Activated CD4-positive, alpha-beta T cell treated with anti-CD3 and anti-CD28 coated beads for 48 hours (primary cell): ENCODE data around the gene PPP1R15A.
"Not testable (repeated sequence)": the region's sequence is repeated elsewhere in the genome, so short reads cannot be mapped to it uniquely, and the experiment has no call there.

Experiments
- DNase-seq: peaks from one replicate; pipeline ENCODE4 v3.0.0-alpha.2; 2020

PPP1R15A gene

DNA sequence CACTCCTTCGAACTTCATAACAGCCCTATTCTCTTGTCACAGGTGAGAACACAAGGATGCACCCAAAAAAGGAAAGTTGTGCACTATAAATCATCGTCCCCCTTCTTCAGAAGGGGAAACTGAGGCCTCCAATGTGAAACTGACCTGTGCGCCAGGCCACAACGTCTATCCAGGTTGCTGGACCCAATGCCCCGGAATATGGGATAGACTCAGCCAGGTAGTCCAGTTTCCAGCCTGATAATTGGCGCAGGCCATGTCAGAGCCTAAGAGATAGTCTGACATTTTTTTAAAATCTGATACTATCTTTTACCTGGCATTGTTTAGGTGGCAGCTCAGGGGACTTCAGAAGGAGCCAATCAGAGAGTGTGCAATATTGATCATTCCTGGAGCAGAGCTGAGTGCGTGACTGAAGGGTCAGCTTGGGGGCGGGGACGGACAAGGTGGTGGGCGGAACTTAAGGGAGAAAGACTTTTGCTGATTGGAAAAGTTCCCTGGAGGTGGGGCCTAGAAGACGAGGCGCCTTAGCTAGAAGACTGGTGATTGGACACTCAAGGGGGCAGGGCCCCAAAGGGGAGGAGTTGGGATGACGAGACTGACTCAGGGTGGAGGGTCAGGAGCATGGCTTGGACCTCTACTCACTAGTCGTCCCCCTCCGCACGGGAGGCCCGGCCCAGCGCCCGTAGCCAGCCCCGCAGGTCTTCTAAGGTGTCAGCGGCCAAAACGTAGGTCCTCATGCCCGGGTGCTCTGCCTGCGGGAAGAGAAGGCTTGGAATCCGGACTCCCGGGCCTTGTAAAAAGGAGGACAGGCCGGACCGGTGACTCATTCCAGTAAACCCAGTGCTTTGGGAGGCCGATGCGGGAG, 12.3 kb upstream of the PPP1R15A start:
- peak; percentile 56 for DNase-seq

- DNase-seq, result no peak
Observed at GRCh38 chr19:48861313-48861712, 10.9 kb upstream of the PPP1R15A start.

- DNase-seq, result no peak
Observed at GRCh38 chr19:48862827-48863226, 9.4 kb upstream of the PPP1R15A start.

DNA sequence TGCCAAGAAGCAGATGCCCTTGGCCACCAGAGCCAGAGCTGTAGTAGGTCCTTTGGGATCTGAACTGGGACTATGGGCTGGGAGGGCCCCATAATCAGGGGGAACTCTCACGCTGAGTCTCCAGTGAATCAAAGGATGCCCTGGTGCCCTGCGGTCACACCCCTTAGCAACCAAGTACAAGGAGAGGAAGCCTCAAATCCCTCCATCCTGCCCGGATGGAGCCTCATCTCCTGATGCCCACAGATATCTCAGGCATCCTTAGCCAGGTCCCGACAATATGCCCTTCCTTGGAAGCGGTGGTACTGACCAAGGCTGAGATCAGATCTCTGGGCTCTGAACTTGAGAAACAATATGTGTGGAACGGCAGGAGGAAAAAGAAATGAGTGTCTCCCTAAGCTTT, 5.5 kb upstream of the PPP1R15A start:
- no peak for DNase-seq

DNA sequence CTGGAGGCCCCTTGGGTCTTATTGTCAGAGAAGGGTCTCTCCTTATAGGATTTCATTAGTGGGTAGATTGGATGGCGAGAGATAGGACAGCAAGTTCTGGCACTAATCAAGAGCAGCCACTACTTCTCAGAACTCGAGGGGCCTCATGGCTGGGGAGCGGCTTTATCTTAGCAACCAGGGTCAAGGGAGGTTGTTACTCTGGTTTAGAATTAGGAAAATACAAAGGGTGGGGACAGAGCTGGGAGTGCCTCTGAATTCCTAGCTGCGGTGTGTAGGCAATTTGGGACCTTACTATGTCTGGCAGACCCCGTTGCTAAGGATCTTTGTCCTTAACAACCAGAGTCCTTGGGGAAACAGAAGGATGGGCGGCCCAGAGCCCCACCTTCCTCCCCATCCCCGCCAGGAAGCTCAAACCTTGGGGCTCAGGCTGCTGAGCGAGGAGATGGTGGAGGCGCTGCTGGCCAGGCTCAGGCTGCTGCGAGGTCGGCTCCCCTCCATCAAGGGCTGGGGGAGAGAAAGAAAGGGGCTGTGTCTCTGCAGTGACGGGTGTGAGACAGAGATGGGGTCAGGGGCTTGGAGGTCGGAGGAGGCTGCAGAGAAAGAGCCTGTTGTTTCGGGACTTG, 5.0 kb upstream of the PPP1R15A start:
- no peak for DNase-seq

DNA sequence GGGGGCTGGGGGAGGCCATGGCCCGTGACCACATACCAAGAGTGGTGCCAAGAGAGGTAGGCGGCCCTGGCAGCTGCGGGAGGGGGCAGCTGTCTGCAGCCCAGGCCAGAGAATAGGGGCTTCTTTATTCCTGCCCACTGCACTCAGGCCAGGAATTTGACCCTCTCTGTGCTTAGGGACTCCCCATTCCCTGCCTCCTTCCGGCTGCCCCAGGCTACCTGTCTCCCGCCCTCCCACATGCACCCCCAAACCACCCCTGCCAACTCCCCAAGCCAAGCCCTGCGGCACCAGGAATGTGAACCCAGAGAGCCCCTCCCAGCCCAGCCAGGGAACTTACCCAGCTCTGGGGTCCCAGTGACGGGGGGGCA, 4.5 kb upstream of the PPP1R15A start:
- DNase-seq, result no peak

DNA sequence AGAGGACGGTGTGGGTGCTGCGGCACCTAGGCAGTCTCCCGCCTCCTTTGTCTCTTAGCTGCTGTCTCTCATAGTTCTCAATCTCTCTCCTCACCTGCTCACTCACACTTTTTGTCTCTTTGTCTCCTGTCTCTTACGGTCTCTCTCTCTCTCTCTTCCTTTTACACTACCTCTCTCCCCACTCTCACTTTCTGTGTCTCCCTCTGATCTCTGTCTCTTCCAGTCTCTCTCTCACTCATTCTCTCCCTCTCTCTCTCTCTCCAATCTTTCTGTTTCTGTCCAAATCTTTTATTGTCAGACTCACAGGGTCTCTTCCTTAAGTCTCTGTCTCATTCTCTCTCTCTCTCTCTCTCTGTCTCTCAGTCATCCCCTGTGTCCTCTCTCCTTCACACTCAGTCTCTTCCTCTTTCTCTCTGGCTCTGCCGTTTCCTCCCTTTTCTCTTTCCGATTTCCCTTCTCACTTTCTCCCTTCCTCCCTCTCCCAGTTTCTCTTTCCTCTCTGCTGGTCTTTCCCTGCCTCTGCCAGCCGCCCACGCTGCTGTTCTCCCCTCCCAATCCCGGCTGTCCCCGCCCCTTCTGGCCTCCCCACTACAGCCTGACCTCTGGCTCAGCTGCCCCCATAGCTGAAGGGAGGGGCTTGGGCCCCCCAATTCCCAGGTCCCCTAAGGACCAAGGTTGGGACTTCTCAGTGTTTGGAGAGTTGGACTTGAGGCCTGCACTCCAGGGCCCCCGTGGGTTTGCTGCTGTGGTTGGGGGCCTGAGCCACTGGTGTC, 3.9 kb upstream of the PPP1R15A start, which contains the start of gene PLEKHA4:
TSS of gene PLEKHA4 (minus strand) at position 504 of the 773 bp plus-strand sequence. CDS start 997 bp downstream, outside the sequence.
- no peak for DNase-seq

DNA sequence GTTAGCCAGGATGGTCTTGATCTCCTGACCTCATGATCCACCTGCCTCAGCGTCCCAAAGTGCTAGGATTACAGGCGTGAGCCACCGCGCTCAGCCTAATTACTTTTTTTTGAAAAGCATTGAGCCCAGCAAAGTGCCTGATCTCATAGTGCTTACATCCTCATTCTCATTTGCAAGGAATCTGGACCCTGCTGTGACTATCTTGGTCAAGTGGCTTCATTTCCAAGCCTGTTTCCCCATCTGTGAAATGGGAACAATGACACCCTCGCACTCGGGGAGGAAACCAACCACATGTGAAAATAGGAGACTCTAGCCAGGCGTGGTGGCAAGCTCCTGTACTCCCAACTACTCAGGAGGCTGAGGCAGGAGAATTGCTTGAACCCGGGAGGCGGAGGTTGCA, 2.2 kb upstream of the PPP1R15A start:
- no peak for DNase-seq

DNA sequence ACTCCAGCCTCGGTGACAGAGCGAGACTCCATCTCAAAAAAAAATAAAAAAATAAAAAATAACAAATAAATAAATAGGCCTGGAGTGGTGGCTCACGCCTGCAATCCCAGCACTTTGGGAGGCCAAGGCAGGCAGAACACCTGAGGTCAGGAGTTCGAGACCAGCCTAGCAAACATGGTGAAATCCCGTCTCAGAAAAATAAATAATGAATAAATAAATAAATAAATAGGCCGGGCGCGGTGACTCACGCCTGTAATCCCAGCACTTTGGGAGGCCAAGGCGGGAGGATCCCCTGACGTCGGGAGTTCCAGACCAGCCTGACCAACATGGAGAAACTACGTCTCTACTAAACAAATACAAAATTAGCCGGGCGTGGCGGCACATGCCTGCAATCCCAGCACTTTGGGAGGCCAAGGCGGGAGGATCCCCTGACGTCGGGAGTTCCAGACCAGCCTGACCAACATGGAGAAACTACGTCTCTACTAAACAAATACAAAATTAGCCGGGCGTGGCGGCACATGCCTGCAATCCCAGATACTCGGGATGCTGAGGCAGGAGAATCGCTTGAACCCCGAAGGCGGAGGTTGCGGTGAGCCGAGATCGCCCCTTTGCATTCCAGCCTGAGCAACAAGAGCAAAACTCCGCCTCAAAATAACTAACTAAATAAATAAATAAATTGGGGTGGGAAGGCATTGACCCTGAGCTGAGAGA, 595 bp upstream of the PPP1R15A start:
- not testable (repeated sequence) for DNase-seq

- DNase-seq, result peak; percentile 84
Observed at GRCh38 chr19:48872884-48873475, 759 bp downstream of the PPP1R15A start.

DNA sequence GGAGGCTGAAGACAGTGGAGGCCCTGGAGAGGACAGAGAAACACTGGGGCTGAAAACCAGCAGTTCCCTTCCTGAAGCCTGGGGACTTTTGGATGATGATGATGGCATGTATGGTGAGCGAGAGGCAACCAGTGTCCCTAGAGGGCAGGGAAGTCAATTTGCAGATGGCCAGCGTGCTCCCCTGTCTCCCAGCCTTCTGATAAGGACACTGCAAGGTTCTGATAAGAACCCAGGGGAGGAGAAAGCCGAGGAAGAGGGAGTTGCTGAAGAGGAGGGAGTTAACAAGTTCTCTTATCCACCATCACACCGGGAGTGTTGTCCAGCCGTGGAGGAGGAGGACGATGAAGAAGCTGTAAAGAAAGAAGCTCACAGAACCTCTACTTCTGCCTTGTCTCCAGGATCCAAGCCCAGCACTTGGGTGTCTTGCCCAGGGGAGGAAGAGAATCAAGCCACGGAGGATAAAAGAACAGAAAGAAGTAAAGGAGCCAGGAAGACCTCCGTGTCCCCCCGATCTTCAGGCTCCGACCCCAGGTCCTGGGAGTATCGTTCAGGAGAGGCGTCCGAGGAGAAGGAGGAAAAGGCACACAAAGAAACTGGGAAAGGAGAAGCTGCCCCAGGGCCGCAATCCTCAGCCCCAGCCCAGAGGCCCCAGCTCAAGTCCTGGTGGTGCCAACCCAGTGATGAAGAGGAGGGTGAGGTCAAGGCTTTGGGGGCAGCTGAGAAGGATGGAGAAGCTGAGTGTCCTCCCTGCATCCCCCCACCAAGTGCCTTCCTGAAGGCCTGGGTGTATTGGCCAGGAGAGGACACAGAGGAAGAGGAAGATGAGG, 1.5 kb downstream of the PPP1R15A start:
- DNase-seq, result no peak

- DNase-seq, result no peak
Observed at GRCh38 chr19:48874303-48875135, 2.3 kb downstream of the PPP1R15A start.

- peak; percentile 72 for DNase-seq
Observed at GRCh38 chr19:48876043-48876981, 4.1 kb downstream of the PPP1R15A start.

DNA sequence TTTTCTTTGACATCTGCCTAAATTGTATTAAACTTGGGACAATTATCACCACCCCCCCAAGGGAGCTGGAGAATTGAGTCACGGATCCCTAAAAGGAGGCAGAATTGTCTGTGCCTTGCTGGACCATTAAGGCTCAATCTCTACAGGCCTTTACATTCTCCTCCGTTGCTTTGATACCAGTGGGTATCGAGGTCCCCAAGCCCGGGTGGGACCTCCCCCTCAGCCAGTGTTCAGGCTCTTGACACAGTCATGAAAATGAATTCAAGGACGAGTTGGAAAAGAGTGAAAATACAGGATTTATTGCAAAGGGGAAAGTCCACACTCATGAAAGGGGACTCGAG, 5.6 kb downstream of the PPP1R15A start:
- no peak for DNase-seq

DNA sequence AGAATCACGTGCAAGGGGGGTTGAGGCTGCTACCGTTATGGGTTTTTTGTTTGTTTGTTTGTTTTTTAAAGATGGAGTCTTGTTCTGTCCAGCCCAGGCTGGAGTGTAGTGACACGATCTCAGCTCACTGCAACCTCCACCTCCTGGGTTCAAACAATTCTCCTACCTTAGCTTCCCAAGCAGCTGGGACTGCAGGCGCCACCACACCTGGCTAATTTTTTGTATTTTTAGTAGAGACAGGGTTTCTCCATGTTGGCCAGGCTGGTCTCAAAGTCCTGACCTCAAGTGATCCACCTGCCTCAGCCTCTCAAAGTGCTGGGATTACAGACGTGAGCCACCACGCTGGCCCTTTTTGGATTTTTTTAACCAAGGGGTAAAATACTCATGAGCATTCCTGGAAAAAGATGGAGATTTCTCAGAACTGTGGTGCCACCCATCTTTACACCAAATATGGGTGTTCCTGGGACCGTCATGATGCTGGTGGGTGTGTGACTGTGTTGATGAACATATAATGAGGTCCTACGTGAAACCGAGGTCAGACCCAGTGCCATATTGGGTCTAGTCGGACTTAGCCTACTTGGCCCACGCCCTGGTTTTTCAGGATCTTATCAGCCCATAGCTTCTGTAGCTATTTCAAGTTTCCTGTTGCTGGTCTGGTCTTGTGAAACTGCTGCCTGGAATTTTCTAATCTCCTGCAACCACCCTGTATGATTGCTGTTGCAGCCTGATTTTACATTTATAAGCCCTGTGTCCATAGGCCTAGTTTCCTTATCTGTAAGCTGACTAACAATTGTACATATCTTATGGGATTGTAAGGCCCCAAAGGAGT, 6.2 kb downstream of the PPP1R15A start:
- DNase-seq, result no peak

DNA sequence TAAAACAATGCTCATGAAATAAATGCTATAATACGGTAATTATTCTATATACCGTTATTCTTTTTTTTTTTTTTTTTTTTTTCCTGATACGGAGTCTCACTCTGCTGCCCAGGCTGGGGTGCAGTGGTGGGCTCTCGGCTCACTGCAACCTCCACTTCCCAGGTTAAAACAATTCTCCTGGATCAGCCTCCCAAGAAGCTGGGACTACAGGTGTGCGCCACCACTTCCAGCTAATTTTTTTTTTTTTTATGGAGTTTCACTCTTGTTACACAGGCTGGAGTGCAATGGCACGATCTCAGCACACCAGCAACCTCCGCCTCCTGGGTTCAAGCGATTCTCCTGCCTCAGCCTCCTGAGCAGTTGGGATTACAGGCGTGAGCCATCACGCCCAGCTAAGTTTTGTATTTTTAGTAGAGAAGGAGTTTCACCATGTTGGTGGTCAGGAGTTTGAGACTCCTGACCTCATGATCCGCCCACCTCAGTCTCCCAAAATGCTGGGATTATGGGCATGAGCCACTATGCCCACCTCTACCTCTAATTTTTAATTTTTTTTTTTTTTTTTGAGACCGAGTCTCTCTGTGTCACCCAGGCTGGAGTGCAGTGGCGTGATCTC, 6.9 kb downstream of the PPP1R15A start:
- DNase-seq, result no peak

- not testable (repeated sequence) for DNase-seq
Observed at GRCh38 chr19:48879696-48880095, 7.5 kb downstream of the PPP1R15A start.
